Fibroblast of the aortic adventitia (primary cell): Measurements from ENCODE around the gene ENTREP3. TPM values are rescaled to one million over a fixed set of nuclear protein-coding genes. Genes with fewer than 3 reads are reported as not detected.
"Not testable (repeated sequence)": the region's sequence is repeated elsewhere in the genome, so short reads cannot be mapped to it uniquely, and the experiment has no call there.

Experiments used
- DNase-seq: peaks from one replicate; pipeline ENCODE4 v3.0.0-alpha.2; 2010; ENCODE audit warnings: low read depth
- H3K4me3 ChIP-seq: 2 replicates; pipeline ENCODE4 v1.5.1; 2011; ENCODE audit warnings: low read depth, mild to moderate bottlenecking, control low read depth, low read length, moderate library complexity
- CTCF ChIP-seq: IDR thresholded peaks from 2 replicates; pipeline ENCODE4 v1.5.1; 2011; ENCODE audit warnings: mild to moderate bottlenecking, low read length, control low read depth, inconsistent platforms; ENCODE audit not compliant: insufficient read depth
- total RNA-seq: library from RNA; depleted of rRNA; stranded (reverse); fragments of >200 nt; gene quantifications from 2 replicates; pipeline ENCODE4 v1.2.3, GENCODE V29; 2012; ENCODE audit warnings: low replicate concordance

The ENTREP3 gene
- total RNA-seq, 1 donor, result 9.3 TPM

- peak overlapping the region; percentile 77 for H3K4me3 ChIP-seq
- TF ChIP-seq CTCF, result no peak
- peak; percentile 19 for DNase-seq
These were observed 12.4 kb downstream of the ENTREP3 start for GRCh38 chr1:155242805-155243358.

- no peak for TF ChIP-seq CTCF
- DNase-seq, result no peak
- H3K4me3 ChIP-seq, result no peak overlapping the region
These were observed 13.4 kb downstream of the ENTREP3 start for GRCh38 chr1:155241841-155242264.

DNA sequence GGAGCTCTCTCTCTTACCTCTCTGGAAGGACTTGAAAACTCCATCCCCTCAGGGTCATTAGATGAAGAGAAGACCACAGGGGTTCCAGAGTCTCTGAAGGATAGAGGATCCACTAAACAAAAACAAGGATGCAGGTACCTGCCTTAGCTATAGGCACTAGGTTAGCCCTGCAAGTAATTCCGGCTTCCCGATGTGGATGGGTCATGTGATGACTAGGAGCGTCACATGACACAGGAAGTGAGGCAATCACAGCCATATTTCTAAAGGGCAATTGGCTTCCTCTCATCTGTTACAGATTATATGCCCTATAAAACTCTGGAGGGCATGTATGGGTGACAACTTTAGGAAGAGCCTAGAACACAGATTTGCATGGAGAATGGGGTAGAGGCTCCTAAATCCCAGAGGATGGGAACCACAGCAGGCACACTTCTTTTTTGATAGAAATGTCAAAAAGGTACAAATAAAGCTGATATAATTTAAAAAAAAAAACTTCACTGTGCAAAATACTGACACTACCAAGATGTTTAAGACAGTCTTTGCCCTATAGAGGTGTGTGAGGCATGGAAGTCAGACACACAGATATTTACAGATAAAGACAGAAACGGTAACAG, 14.1 kb downstream of the ENTREP3 start:
- no peak for TF ChIP-seq CTCF
- H3K4me3 ChIP-seq, result peak overlapping the region; percentile 65

DNA sequence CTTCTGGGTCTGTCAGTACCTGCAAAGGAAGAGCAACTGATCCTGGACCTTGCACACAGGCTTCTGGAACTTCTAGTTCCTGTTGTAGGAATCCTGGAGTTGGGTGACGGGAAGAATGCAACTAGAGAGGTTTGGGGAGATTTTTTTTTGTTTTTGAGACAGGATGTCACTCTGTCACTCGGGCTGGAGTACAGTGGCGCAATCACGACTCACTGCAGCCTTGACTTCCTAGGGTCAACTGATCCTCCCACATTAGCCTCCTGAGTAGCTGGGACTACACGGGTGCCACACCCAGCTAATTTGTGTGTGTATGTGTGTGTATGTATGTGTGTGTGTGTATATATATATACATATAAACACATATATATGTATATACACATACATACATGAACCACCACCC, 18.8 kb downstream of the ENTREP3 start:
- TF ChIP-seq CTCF, result no peak
- no peak for DNase-seq
- H3K4me3 ChIP-seq, result no peak overlapping the region

More for the DNA sequence above, 14.1 kb downstream of the ENTREP3 start:
- peak; percentile 88 for DNase-seq

DNA sequence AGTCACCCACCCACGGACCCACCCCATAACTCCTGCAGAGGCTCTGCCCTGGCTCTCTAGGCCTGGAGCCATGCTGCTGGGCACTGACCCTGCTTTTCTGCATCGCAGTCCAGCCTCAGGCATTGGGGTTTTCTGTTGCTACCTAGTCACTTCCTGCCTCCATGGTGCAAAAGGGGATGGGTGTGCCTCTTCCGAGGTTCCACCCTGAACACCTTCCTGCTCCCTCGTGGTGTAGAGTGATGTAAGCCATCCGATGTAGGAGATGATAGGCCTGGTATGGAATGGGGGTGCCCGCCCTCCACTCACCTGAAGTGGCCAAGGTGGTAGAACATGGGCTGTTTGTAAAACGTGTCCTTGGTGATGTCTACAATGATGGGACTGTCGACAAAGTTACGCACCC, 19.9 kb downstream of the ENTREP3 start:
- not testable (repeated sequence) for H3K4me3 ChIP-seq

DNA sequence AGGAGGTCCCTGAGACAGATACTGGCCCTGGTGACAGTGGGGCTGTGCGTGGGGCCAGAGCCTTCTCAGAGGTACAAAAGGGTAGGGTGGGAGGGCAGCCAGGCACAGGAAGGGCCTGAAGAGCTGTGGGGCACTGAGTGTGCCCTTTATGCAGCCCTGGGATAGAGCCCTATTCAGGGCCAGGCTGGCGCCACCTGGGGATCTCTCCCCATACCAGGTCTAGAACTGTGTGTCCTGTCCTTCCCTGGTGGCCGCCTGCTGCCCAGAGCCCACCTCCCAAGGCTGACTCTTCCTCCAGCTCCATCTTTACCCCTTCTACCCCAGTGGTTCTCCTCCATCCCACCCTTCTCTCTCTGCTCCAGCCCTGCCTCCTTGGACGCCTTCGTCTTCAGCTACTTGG, 21.8 kb downstream of the ENTREP3 start:
- DNase-seq, H3K4me3 ChIP-seq: not testable (repeated sequence)

More for the DNA sequence above, 19.9 kb downstream of the ENTREP3 start:
- not testable (repeated sequence) for DNase-seq

- H3K4me3 ChIP-seq, result not testable (repeated sequence)
- DNase-seq, result peak; percentile 81
These were observed 23.0 kb downstream of the ENTREP3 start for GRCh38 chr1:155232001-155232978.

GRCh38 chr1:155231302-155231701, 24.0 kb downstream of the ENTREP3 start:
- not testable (repeated sequence) for H3K4me3 ChIP-seq, DNase-seq
